Stimulated activated CD4-positive, alpha-beta T cell treated with anti-CD3 and anti-CD28 coated beads, Interleukin-2, amount 100 ng/mL, for 48 hours (primary cell): ENCODE results near the gene DUSP2.

Experiments
- DNase-seq, 2 donors: peaks; one replicate each; pipeline ENCODE4 v3.0.0-alpha.2; 2020

DUSP2 gene

GRCh38 chr2:96098900-96099590 lies 46.2 kb downstream of the DUSP2 start:
- DNase-seq = no peak

- DNase-seq = no peak
These were observed 47.1 kb downstream of the DUSP2 start for GRCh38 chr2:96097951-96098823.

GRCh38 chr2:96097441-96097840 lies 47.8 kb downstream of the DUSP2 start:
- DNase-seq = no peak

GRCh38 chr2:96095116-96095636 lies 50.1 kb downstream of the DUSP2 start:
- no peak for DNase-seq

- DNase-seq = no peak
These were observed 51.7 kb downstream of the DUSP2 start for GRCh38 chr2:96093528-96093927.
